ENCODE data around the gene CADM2. TPM values are rescaled to one million over a fixed set of nuclear protein-coding genes. Genes with fewer than 3 reads are reported as not detected.

The CADM2 gene
- total RNA-seq, 1 experiment from 2014 or later, result 0.47 TPM

DNA sequence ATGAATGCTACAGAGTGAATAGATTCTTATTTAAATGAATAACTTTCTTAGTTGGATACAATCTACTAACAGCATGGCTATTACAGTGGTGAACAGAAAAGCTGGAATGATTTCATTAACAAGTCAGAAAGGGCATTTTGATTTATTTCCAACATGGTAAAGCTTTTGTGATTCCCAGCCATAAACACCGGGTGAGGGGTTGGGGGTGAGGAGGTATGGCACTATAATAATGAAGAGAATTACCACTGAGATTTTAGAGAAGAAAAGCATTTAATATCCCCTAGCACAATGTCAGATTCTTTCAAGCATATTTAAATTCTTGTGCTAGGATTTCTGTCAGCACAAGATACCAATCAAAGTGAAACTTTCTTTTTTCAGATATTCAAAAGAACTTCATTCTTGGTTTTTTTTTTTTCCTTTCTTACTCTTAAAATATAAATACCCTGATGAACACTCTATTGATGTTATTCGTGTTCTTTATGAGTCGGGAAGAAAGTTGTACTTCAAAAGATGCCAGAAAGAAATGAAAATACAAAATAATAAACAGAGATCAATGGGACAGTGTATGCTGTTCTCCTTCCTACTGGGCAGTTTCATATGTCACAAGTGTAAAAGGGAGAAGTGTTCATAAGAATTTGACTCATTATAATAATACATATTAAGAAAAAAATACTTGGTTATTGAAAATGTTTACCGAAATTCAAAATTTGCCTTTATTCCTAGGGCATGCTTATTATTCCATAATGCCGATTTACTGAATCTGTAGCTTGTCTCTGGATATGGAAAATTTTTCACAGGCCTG lies 522.8 kb downstream of the CADM2 start:
- DNase-seq (no peak), ATAC-seq (no peak)
- TF ChIP-seq EZH2 (IDR thresholded peaks at IDR 0.05; ENCODE audit: low read length, unreplicated experiment) (no peak), CTCF (conservative IDR thresholded peaks at IDR 0.05; ENCODE audit: low read depth, low read length) (no peak), EZH2phosphoT487 (IDR thresholded peaks at IDR 0.05; ENCODE audit: borderline replicate concordance, low read length) (no peak)
- Histone ChIP-seq H3K9me2 (replicated peaks; ENCODE audit: low read length) (no peaks in the 10 kb centered on the region), H3K27ac (ENCODE audit: low read length) (no peak overlapping the region), H3K9ac (ENCODE audit: low read length) (no peak overlapping the region), H3K79me2 (ENCODE audit: low read length) (no peaks in the 10 kb centered on the region), H3K9me3 (ENCODE audit: low read length) (no peaks in the 10 kb centered on the region), H2AFZ (ENCODE audit: low read length) (no peak overlapping the region), H3K27me3 (ENCODE audit: low read length) (no peaks in the 10 kb centered on the region), H3K4me1 (ENCODE audit: insufficient read depth, low read length) (no peaks in the 10 kb centered on the region), H3K36me3 (ENCODE audit: low read depth, low read length) (no peaks in the 10 kb centered on the region), H3K4me2 (ENCODE audit: low read length) (no peak overlapping the region), H3F3A (ENCODE audit: low read length, unreplicated experiment) (no peaks in the 10 kb centered on the region), H3K4me3 (ENCODE audit: low read length) (no peak overlapping the region), H4K20me1 (ENCODE audit: low read length) (no peaks in the 10 kb centered on the region)
- intact Hi-C loops (cut with micrococcal nuclease), result no loop called here
- ChIA-PET CTCF (no interaction called here), POLR2A (ENCODE audit: unreplicated experiment) (interaction anchor here (0.6 kb wide), 1 partner anchor 1651 kb away, joined by 4 read pairs; no protein-coding TSS in a partner anchor)
- no TSS peak for BruUV-seq (replicated peaks)

GRCh38 chr3:85482213-85482490 lies 523.4 kb downstream of the CADM2 start:
- H2AFZ ChIP-seq (ENCODE audit: low read length), result no peak overlapping the region
- no peaks in the 10 kb centered on the region for H3K79me2 ChIP-seq (ENCODE audit: low read length)
- H3K27ac ChIP-seq (ENCODE audit: low read length), result no peak overlapping the region
- no peaks in the 10 kb centered on the region for H3K9me3 ChIP-seq (ENCODE audit: low read length)
- intact Hi-C loops (cut with micrococcal nuclease), result no loop called here
- H3K4me2 ChIP-seq (ENCODE audit: low read length), result no peak overlapping the region
- no peaks in the 10 kb centered on the region for H4K20me1 ChIP-seq (ENCODE audit: low read length)
- no peaks in the 10 kb centered on the region for H3K4me1 ChIP-seq (ENCODE audit: insufficient read depth, low read length)
- no peak overlapping the region for H3K4me3 ChIP-seq (ENCODE audit: low read length)
- no peak for ATAC-seq
- TF ChIP-seq EZH2 (IDR thresholded peaks at IDR 0.05; ENCODE audit: low read length, unreplicated experiment) (no peak), EZH2phosphoT487 (IDR thresholded peaks at IDR 0.05; ENCODE audit: borderline replicate concordance, low read length) (no peak), CTCF (conservative IDR thresholded peaks at IDR 0.05; ENCODE audit: low read depth, low read length) (no peak)
- CTCF ChIA-PET, result no interaction called here
- no peaks in the 10 kb centered on the region for H3F3A ChIP-seq (ENCODE audit: low read length, unreplicated experiment)
- no peaks in the 10 kb centered on the region for H3K27me3 ChIP-seq (ENCODE audit: low read length)
- BruUV-seq (replicated peaks), result no TSS peak
- POLR2A ChIA-PET (ENCODE audit: unreplicated experiment), result no interaction called here
- H3K36me3 ChIP-seq (ENCODE audit: low read depth, low read length), result no peaks in the 10 kb centered on the region
- no peaks in the 10 kb centered on the region for H3K9me2 ChIP-seq (replicated peaks; ENCODE audit: low read length)
- DNase-seq, result no peak
- no peak overlapping the region for H3K9ac ChIP-seq (ENCODE audit: low read length)

GRCh38 chr3:85483986-85484385 lies 525.2 kb downstream of the CADM2 start:
- H4K20me1 ChIP-seq (ENCODE audit: low read length), result no peaks in the 10 kb centered on the region
- H3K27ac ChIP-seq (ENCODE audit: low read length), result no peak overlapping the region
- no peaks in the 10 kb centered on the region for H3K9me3 ChIP-seq (ENCODE audit: low read length)
- BruUV-seq (replicated peaks), result no TSS peak
- H3K36me3 ChIP-seq (ENCODE audit: low read depth, low read length), result no peaks in the 10 kb centered on the region
- intact Hi-C loops (cut with micrococcal nuclease), result no loop called here
- H3K4me2 ChIP-seq (ENCODE audit: low read length), result no peak overlapping the region
- CTCF ChIA-PET, result no interaction called here
- no peaks in the 10 kb centered on the region for H3K9me2 ChIP-seq (replicated peaks; ENCODE audit: low read length)
- no peaks in the 10 kb centered on the region for H3K4me1 ChIP-seq (ENCODE audit: insufficient read depth, low read length)
- no peaks in the 10 kb centered on the region for H3F3A ChIP-seq (ENCODE audit: low read length, unreplicated experiment)
- H3K27me3 ChIP-seq (ENCODE audit: low read length), result no peaks in the 10 kb centered on the region
- TF ChIP-seq EZH2 (IDR thresholded peaks at IDR 0.05; ENCODE audit: low read length, unreplicated experiment) (no peak), CTCF (conservative IDR thresholded peaks at IDR 0.05; ENCODE audit: low read depth, low read length) (no peak)
- no peaks in the 10 kb centered on the region for H3K79me2 ChIP-seq (ENCODE audit: low read length)
- no peak overlapping the region for H3K4me3 ChIP-seq (ENCODE audit: low read length)
- DNase-seq (no peak), ATAC-seq (no peak)
- H3K9ac ChIP-seq (ENCODE audit: low read length), result no peak overlapping the region
- POLR2A ChIA-PET (ENCODE audit: unreplicated experiment), result no interaction called here
- H2AFZ ChIP-seq (ENCODE audit: low read length), result no peak overlapping the region
